Measurements from ENCODE around the gene HIPK2. TPM values are rescaled to one million over a fixed set of nuclear protein-coding genes. Genes with fewer than 3 reads are reported as not detected.

The HIPK2 gene
- total RNA-seq, 2 experiments from 2014 or later = 6.2 to 7.9 TPM

- ChIA-PET CTCF (ENCODE audit: unreplicated experiment) (interaction anchor here (0.7 kb wide), 1 partner anchor 390 kb away, joined by 3 read pairs; no protein-coding TSS in a partner anchor), POLR2A (interaction anchor here (0.5 kb wide), 1 partner anchor 611 kb away, joined by 5 read pairs; no protein-coding TSS in a partner anchor)
- no peak overlapping the region for H3K27ac ChIP-seq (ENCODE audit: low read depth, low read length, poor library complexity, severe bottlenecking)
- BruUV-seq (replicated peaks) = no TSS peak
- H4K20me1 ChIP-seq (ENCODE audit: insufficient read depth, low read length) = no peaks in the 10 kb centered on the region
- no peaks in the 10 kb centered on the region for H3K9me2 ChIP-seq (ENCODE audit: insufficient read depth, low read length)
- no peak overlapping the region for H2AFZ ChIP-seq (ENCODE audit: low read length)
- TF ChIP-seq EZH2phosphoT487 (IDR thresholded peaks at IDR 0.05; ENCODE audit: borderline replicate concordance, low read depth, low read length) (no peak), CTCF (conservative IDR thresholded peaks at IDR 0.05; ENCODE audit: low read length) (no peak)
- H3K79me2 ChIP-seq (ENCODE audit: insufficient read depth, low read depth, low read length) = no peaks in the 10 kb centered on the region
- H3K4me1 ChIP-seq (ENCODE audit: insufficient read depth, low read length, poor library complexity, severe bottlenecking) = peaks cover 12% of the 10 kb centered on the region
- no peak overlapping the region for H3K4me3 ChIP-seq (ENCODE audit: low read depth, low read length, poor library complexity, severe bottlenecking)
- intact Hi-C loops (cut with micrococcal nuclease; ENCODE audit: unreplicated experiment) = no loop called here
- H3K36me3 ChIP-seq (ENCODE audit: insufficient read depth, low read length) = no peaks in the 10 kb centered on the region
- H3K9me3 ChIP-seq (ENCODE audit: low read length) = no peaks in the 10 kb centered on the region
- H3K4me2 ChIP-seq (ENCODE audit: low read length) = no peak overlapping the region
- no peak for DNase-seq (ENCODE audit: low spot score)
Observed at GRCh38 chr7:139643951-139644585, 133.7 kb downstream of the HIPK2 start.

DNA sequence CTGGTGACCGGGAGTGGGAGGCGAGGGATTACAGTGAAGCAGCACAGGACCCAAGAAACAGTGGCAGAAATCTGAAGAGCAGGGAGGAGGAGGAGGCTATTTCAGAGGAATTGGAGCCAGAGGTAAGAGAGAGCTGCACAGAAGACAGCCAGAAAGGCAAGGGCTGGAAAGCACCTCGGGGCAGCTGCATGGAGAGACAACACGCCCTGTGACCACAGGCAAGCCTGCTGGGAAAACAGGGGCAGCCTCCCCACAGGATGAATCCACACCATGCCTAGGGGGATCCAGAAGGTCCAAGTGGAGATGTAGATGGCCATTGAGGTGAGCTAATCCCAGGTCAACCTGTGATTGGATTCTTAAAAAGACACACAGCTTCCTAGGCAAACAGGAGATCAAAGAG, 135.5 kb downstream of the HIPK2 start:
- Histone ChIP-seq H4K20me1 (ENCODE audit: insufficient read depth, low read length) (no peaks in the 10 kb centered on the region), H2AFZ (ENCODE audit: low read length) (no peak overlapping the region), H3K9me3 (ENCODE audit: low read length) (no peaks in the 10 kb centered on the region), H3K79me2 (ENCODE audit: insufficient read depth, low read depth, low read length) (no peaks in the 10 kb centered on the region), H3K27ac (ENCODE audit: low read depth, low read length, poor library complexity, severe bottlenecking) (no peak overlapping the region), H3K36me3 (ENCODE audit: insufficient read depth, low read length) (no peaks in the 10 kb centered on the region), H3K4me3 (ENCODE audit: low read depth, low read length, poor library complexity, severe bottlenecking) (no peak overlapping the region), H3K4me1 (ENCODE audit: insufficient read depth, low read length, poor library complexity, severe bottlenecking) (no peaks in the 10 kb centered on the region), H3K4me2 (ENCODE audit: low read length) (no peak overlapping the region), H3K9me2 (ENCODE audit: insufficient read depth, low read length) (no peaks in the 10 kb centered on the region)
- ChIA-PET POLR2A (no interaction called here), CTCF (ENCODE audit: unreplicated experiment) (no interaction called here)
- no TSS peak for BruUV-seq (replicated peaks)
- no peak for DNase-seq (ENCODE audit: low spot score)
- intact Hi-C loops (cut with micrococcal nuclease; ENCODE audit: unreplicated experiment) = no loop called here
- no peak for TF ChIP-seq CTCF (conservative IDR thresholded peaks at IDR 0.05; ENCODE audit: low read length)
- TF ChIP-seq EZH2phosphoT487 (IDR thresholded peaks at IDR 0.05; ENCODE audit: borderline replicate concordance, low read depth, low read length) = no peak

- H3K9me2 ChIP-seq (ENCODE audit: insufficient read depth, low read length) = no peaks in the 10 kb centered on the region
- no peaks in the 10 kb centered on the region for H3K79me2 ChIP-seq (ENCODE audit: insufficient read depth, low read depth, low read length)
- H3K9me3 ChIP-seq (ENCODE audit: low read length) = no peaks in the 10 kb centered on the region
- H3K4me1 ChIP-seq (ENCODE audit: insufficient read depth, low read length, poor library complexity, severe bottlenecking) = no peaks in the 10 kb centered on the region
- no peak overlapping the region for H3K4me3 ChIP-seq (ENCODE audit: low read depth, low read length, poor library complexity, severe bottlenecking)
- H2AFZ ChIP-seq (ENCODE audit: low read length) = no peak overlapping the region
- no peaks in the 10 kb centered on the region for H3K36me3 ChIP-seq (ENCODE audit: insufficient read depth, low read length)
- no peak overlapping the region for H3K4me2 ChIP-seq (ENCODE audit: low read length)
- intact Hi-C loops (cut with micrococcal nuclease; ENCODE audit: unreplicated experiment) = no loop called here
- CTCF ChIA-PET (ENCODE audit: unreplicated experiment) = no interaction called here
- no peak overlapping the region for H3K27ac ChIP-seq (ENCODE audit: low read depth, low read length, poor library complexity, severe bottlenecking)
- DNase-seq (ENCODE audit: low spot score) = no peak
- BruUV-seq (replicated peaks) = no TSS peak
- no peaks in the 10 kb centered on the region for H4K20me1 ChIP-seq (ENCODE audit: insufficient read depth, low read length)
- POLR2A ChIA-PET = interaction anchor here (0.7 kb wide), 1 partner anchor 186 kb away, joined by 6 read pairs; no protein-coding TSS in a partner anchor
- TF ChIP-seq CTCF (conservative IDR thresholded peaks at IDR 0.05; ENCODE audit: low read length) (no peak), EZH2phosphoT487 (IDR thresholded peaks at IDR 0.05; ENCODE audit: borderline replicate concordance, low read depth, low read length) (no peak)
Observed at GRCh38 chr7:139641337-139641992, 136.3 kb downstream of the HIPK2 start.
